Measurements from ENCODE around the gene GOLIM4.

GRCh38 chr3:168116279-168116678, 20.6 kb upstream of the GOLIM4 start:
- TF ChIP-seq POLR2AphosphoS5 (IDR thresholded peaks at IDR 0.05; ENCODE audit: low read depth, low read length) = no peak
- no peak for TF ChIP-seq CTCF (IDR thresholded peaks at IDR 0.05)
- TF ChIP-seq RAD21 (IDR thresholded peaks at IDR 0.05; ENCODE audit: low read length) = no peak
- TF ChIP-seq RXRA (IDR thresholded peaks at IDR 0.05; ENCODE audit: borderline replicate concordance, low read depth) = no peak
- TF ChIP-seq CHD2 (IDR thresholded peaks at IDR 0.05; ENCODE audit: low read length, partially characterized antibody) = no peak
- no peak for TF ChIP-seq EZH2phosphoT487 (IDR thresholded peaks at IDR 0.05; ENCODE audit: borderline replicate concordance, low read depth)
- no peak for TF ChIP-seq MAX (IDR thresholded peaks at IDR 0.05; ENCODE audit: low read depth)
- TF ChIP-seq EP300 (IDR thresholded peaks at IDR 0.05; ENCODE audit: borderline replicate concordance in 1 of 2, low read depth in 1 of 2, low read length in 1 of 2) = no peak
- no peak for TF ChIP-seq SMC3 (IDR thresholded peaks at IDR 0.05; ENCODE audit: low read depth, low read length)
